Measurements from ENCODE around the gene PDLIM4. TPM values are rescaled to one million over a fixed set of nuclear protein-coding genes. Genes with fewer than 3 reads are reported as not detected.

PDLIM4 gene
- total RNA-seq, 2 experiments from 2014 or later: not detected

GRCh38 chr5:132260051-132260450 lies 2.6 kb downstream of the PDLIM4 start:
- Mint-ChIP-seq H3K4me1 (peaks cover 5% of the 10 kb centered on the region), H3K27me3 (peaks cover 14% of the 10 kb centered on the region), H3K9me3 (no peaks in the 10 kb centered on the region), H3K27ac (no peak overlapping the region), H3K4me3 (no peak overlapping the region), H3K36me3 (ENCODE audit: low read depth) (no peaks in the 10 kb centered on the region)
- no peak for DNase-seq
- POLR2A ChIA-PET: no interaction called here
- CTCF ChIA-PET: interaction anchor here (0.7 kb wide), 1 partner anchor 22 kb away, joined by 3 read pairs; no protein-coding TSS in a partner anchor

- H3K4me1 Mint-ChIP-seq: peaks cover 5% of the 10 kb centered on the region
- H3K36me3 Mint-ChIP-seq (ENCODE audit: low read depth): no peaks in the 10 kb centered on the region
- CTCF ChIA-PET: interaction anchor here (0.5 to 1.0 kb wide), 5 partner anchors 23 to 593 kb away, joined by 3 to 7 read pairs (median 4); no protein-coding TSS in a partner anchor
- POLR2A ChIA-PET: interaction anchor here (1.0 kb wide), 1 partner anchor 23 kb away, joined by 3 read pairs; no protein-coding TSS in a partner anchor
- H3K27ac Mint-ChIP-seq: no peak overlapping the region
- no peak overlapping the region for H3K4me3 Mint-ChIP-seq
- DNase-seq: no peak
- H3K27me3 Mint-ChIP-seq: peaks cover 14% of the 10 kb centered on the region
- no peaks in the 10 kb centered on the region for H3K9me3 Mint-ChIP-seq
Measured at GRCh38 chr5:132260714-132261551, 3.4 kb downstream of the PDLIM4 start.

GRCh38 chr5:132261881-132262845 lies 4.7 kb downstream of the PDLIM4 start:
- ChIA-PET CTCF (interaction anchor here (1.2 kb wide), 1 partner anchor 24 kb away, joined by 4 read pairs; no protein-coding TSS in a partner anchor), POLR2A (no interaction called here)
- Mint-ChIP-seq H3K27me3 (peaks cover 4% of the 10 kb centered on the region), H3K4me3 (no peak overlapping the region), H3K36me3 (ENCODE audit: low read depth) (no peaks in the 10 kb centered on the region), H3K4me1 (peaks cover 5% of the 10 kb centered on the region), H3K27ac (no peak overlapping the region), H3K9me3 (no peaks in the 10 kb centered on the region)
- no peak for DNase-seq

- Mint-ChIP-seq H3K9me3 (no peaks in the 10 kb centered on the region), H3K4me1 (peaks cover 5% of the 10 kb centered on the region), H3K27me3 (peaks cover 3% of the 10 kb centered on the region), H3K27ac (no peak overlapping the region), H3K4me3 (no peak overlapping the region), H3K36me3 (ENCODE audit: low read depth) (no peaks in the 10 kb centered on the region)
- DNase-seq: no peak
- CTCF ChIA-PET: interaction anchor here (1.2 kb wide), 1 partner anchor 25 kb away, joined by 4 read pairs; no protein-coding TSS in a partner anchor
- POLR2A ChIA-PET: no interaction called here
Measured at GRCh38 chr5:132262882-132263547, 5.5 kb downstream of the PDLIM4 start.

DNA sequence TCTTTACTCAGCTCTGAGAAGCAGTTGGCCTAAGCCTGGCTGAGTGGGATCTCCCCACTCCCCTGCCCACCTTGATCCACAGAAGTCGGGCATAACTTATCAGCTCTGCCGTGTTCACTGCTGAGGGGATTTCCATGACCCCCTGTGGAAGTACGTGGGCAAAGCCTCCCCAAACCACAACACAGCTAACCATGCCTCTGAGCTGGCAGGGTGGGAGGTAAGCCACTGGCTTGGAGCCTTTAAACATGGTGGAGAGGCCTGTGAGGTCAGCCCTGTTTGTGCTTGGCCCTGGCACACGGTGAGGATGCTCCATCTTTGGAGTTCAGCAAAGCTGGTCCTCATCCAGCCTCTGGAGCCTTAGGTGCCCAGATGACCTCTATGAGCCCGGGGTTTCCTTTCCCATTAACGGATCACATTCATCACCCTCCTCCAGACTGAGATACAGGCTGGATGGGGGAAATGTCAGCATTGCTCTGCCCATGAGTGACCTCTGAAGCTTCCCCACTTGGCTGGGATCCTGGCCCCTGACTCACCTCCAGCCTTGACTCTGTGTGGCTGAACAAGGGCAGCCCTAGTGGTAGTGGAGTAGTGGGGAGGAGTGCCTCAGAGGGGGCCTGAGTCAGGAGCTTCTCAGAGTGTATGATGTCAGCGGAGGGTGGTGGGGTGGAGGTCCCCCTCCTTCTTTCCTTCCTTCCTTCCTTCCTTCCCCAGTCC lies 6.2 kb downstream of the PDLIM4 start:
- H3K36me3 Mint-ChIP-seq (ENCODE audit: low read depth): no peaks in the 10 kb centered on the region
- H3K4me1 Mint-ChIP-seq: peaks cover 5% of the 10 kb centered on the region
- H3K9me3 Mint-ChIP-seq: no peaks in the 10 kb centered on the region
- no peaks in the 10 kb centered on the region for H3K27me3 Mint-ChIP-seq
- POLR2A ChIA-PET: no interaction called here
- CTCF ChIA-PET: interaction anchor here (1.2 kb wide), 1 partner anchor 26 kb away, joined by 4 read pairs; no protein-coding TSS in a partner anchor
- no peak for DNase-seq
- H3K27ac Mint-ChIP-seq: no peak overlapping the region
- H3K4me3 Mint-ChIP-seq: no peak overlapping the region

DNA sequence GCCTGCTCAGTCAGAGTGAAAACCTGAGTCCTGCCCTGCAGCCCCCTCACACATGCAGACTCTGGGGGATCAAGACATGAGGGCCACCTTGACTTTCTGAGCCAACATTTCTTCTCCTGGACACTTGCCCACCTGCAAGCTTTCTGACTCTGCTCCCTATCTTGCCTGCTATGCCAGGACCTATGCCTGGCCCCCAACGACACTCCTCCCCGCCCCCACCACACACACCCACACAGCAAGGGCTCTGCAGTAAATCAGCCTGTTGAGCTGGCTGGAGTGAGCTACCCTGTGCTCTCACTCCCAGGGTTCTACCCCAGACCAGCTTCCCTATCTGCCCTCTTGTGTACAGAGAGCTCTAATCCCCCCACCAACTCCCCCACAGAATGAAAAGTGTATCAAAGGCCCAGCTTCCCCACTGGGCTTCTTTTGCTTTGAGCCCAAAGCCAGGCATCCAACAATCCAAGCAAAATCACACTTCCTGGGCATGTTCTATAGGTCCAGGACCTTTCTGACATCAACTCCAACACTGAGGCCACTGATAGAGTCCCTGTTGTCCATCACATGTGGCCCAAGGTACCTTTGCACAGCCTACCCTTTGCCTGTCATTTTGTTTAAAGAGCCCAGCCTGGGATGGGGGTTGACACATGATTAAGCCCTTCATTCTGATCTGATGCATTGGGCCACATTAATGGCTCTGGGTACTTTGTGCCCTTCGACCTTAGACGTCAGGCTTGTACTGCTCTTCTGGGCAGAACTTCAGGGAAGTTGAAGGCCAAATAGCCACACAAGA lies 7.2 kb downstream of the PDLIM4 start:
- CTCF ChIA-PET: interaction anchor here (1.7 kb wide), 1 partner anchor 27 kb away, joined by 6 read pairs; no protein-coding TSS in a partner anchor
- DNase-seq: peak; percentile 11
- H3K4me1 Mint-ChIP-seq: peaks cover 5% of the 10 kb centered on the region

GRCh38 chr5:132265336-132266030 lies 8.0 kb downstream of the PDLIM4 start:
- Mint-ChIP-seq H3K27me3 (no peaks in the 10 kb centered on the region), H3K9me3 (no peaks in the 10 kb centered on the region), H3K36me3 (ENCODE audit: low read depth) (no peaks in the 10 kb centered on the region), H3K27ac (no peak overlapping the region), H3K4me1 (peaks cover 1% of the 10 kb centered on the region), H3K4me3 (no peak overlapping the region)
- ChIA-PET CTCF (interaction anchor here (1.7 kb wide), 1 partner anchor 28 kb away, joined by 6 read pairs; no protein-coding TSS in a partner anchor), POLR2A (no interaction called here)
- peak; percentile 10 for DNase-seq

More for the DNA sequence above, 7.2 kb downstream of the PDLIM4 start:
- Mint-ChIP-seq H3K36me3 (ENCODE audit: low read depth) (no peaks in the 10 kb centered on the region), H3K27me3 (no peaks in the 10 kb centered on the region), H3K27ac (no peak overlapping the region), H3K9me3 (no peaks in the 10 kb centered on the region), H3K4me3 (no peak overlapping the region)
- POLR2A ChIA-PET: no interaction called here

GRCh38 chr5:132266031-132266835 lies 8.7 kb downstream of the PDLIM4 start:
- CTCF ChIA-PET: interaction anchor here (1.7 kb wide), 1 partner anchor 29 kb away, joined by 6 read pairs; no protein-coding TSS in a partner anchor
- DNase-seq: peak; percentile 3
- Mint-ChIP-seq H3K27me3 (no peaks in the 10 kb centered on the region), H3K27ac (no peak overlapping the region), H3K36me3 (ENCODE audit: low read depth) (no peaks in the 10 kb centered on the region), H3K9me3 (no peaks in the 10 kb centered on the region), H3K4me3 (no peak overlapping the region), H3K4me1 (no peaks in the 10 kb centered on the region)
- POLR2A ChIA-PET: no interaction called here

- peak; percentile 11 for DNase-seq
- no peaks in the 10 kb centered on the region for H3K9me3 Mint-ChIP-seq
- no peak overlapping the region for H3K27ac Mint-ChIP-seq
- H3K4me1 Mint-ChIP-seq: peaks cover 2% of the 10 kb centered on the region
- CTCF ChIA-PET: no interaction called here
- H3K27me3 Mint-ChIP-seq: no peaks in the 10 kb centered on the region
- H3K36me3 Mint-ChIP-seq (ENCODE audit: low read depth): no peaks in the 10 kb centered on the region
- POLR2A ChIA-PET: no interaction called here
- no peak overlapping the region for H3K4me3 Mint-ChIP-seq
Measured at GRCh38 chr5:132266836-132267160, 9.3 kb downstream of the PDLIM4 start.

DNA sequence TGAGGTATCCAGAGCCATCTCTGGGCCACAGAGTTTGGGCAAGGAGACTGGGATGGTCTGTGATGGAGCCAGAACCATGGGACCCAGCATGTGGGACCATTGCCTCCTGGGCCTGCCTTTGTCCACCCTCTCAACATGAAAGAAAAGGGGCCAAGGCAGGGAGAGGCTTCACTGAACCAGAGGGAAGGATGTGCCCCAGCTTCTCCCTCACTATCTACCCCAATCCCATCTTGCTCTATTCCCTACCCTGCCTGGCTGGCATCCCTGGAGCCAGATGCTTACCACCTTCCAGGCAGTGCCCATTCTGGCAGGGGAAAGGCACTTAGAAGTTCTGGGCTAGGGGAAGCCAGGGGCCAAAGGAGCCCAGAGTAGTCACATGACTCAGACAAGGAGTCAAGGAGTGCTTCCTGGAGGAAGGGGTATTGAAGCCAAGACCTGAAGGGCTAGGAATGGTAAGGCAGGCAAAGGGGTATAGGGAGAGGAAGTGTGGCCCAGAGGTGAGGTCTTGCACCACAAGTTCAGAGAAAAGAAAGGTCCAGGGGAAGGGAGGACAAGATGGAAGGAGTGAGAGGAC lies 9.8 kb downstream of the PDLIM4 start:
- Mint-ChIP-seq H3K9me3 (no peaks in the 10 kb centered on the region), H3K27me3 (peaks cover 2% of the 10 kb centered on the region), H3K27ac (no peak overlapping the region), H3K4me1 (peaks cover 4% of the 10 kb centered on the region), H3K4me3 (no peak overlapping the region), H3K36me3 (ENCODE audit: low read depth) (no peaks in the 10 kb centered on the region)
- peak; percentile 6 for DNase-seq
- ChIA-PET CTCF (no interaction called here), POLR2A (no interaction called here)
